NCI-H187 treated with DMSO at 0.1 percent for 48 hours (cell line): ENCODE data around the gene GBF1.
"Not testable (repeated sequence)": the region's sequence is repeated elsewhere in the genome, so short reads cannot be mapped to it uniquely, and the experiment has no call there.

ENCODE experiments used
- DNase-seq: peaks from one replicate; lab custom pipeline; 2025; lab: John Stamatoyannopoulos, UW

GBF1 gene

DNA sequence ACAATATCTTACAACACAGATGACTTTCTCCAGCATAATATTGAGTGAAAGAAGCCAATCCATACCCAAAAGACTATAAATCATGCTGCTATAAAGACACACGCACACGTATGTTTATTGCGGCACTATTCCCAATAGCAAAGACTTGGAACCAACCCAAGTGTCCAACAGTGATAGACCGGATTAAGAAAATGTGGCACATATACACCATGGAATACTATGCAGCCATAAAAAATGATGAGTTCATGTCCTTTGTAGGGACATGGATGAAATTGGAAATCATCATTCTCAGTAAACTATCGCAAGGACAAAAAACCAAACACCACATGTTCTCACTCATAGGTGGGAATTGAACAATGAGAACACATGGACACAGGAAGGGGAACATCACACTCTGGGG lies 63.0 kb downstream of the GBF1 start:
- not testable (repeated sequence) for DNase-seq

DNA sequence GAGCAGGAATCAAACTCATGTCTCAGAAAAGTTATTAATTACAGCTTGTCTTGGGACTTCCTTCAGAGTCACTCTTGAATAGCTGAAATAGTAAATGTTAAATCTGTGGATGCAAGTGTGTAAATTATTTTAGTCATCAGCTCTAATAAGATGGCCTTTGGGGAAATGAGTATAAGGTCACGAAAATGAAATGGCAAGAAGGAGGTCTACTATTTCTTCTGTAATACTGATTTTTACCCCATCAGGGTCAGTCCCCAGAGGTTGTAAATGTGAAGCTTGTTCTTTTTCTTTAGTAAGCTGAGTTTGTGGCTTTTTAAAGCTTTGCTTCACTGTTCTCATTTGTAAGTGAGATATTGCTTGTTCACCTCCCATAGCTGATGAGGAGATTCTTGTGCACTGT lies 63.9 kb downstream of the GBF1 start:
- DNase-seq, result no peak

DNA sequence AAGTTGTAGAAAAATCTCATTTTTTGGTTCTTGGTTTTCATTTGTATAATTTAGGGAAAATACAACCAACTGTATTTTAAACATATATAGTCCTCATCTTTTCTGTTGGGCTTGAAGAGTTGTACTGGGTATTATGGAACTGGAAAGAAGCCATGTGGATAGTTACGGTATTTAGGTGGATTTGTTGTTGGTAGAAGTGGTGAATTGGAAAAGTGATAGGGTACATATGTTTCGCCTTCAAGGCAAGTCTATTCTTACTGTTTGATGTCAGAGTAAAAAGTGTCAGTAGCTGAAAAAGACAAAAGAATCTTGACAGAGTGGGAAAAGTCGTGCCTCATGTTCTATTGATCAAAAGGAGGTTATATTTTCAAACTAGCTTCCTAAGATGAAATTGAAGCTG lies 64.6 kb downstream of the GBF1 start:
- DNase-seq, result no peak

DNA sequence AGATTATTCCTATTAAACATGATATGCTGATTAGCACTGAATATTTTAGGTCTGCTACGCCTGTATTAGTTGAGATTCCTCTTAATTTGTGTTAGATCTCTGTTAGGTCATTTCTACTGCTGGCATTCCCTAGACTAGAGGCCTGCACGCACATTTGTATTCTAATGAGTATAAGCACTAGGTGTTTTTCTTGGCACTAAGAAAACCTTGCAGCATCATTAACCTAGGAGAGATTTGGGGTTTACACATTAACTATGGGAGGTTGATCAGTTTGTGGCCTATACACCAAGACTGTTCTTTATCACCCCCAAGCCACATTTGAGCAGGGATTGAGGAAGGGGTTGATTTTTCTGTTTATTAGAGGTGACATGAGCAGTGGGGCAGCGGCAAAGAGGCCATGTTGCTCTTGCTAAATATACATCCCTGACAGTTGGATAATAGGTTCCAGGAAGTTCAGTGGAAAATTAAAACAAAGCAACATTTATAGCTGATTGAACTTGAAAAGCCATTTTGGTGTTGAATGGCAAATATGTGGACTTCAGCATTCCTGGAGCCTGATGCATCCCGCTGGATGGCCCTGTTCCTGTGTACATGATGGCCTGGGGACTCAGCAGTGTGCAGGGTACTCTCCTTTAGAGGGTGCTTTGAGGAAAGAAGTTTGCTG lies 65.2 kb downstream of the GBF1 start:
- no peak for DNase-seq

DNA sequence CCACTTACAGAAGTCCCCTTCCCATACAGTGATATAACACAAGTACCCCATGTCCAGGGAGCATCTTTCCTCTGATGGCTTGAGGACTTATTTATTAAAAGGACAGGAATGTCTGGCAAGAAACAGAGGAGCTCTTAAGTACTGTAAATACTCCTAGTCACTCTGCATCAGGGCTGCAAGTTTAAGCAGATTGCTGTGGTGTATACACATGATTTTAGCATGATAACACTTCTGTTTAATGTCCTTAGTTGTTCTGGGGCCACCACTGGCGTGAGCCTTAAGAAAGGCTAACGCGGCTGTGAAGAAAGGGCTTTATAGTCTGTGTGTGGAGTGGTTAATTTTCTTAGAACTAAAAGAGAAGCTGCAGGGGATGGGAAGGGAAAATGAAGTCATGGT lies 65.7 kb downstream of the GBF1 start:
- DNase-seq, result no peak

DNA sequence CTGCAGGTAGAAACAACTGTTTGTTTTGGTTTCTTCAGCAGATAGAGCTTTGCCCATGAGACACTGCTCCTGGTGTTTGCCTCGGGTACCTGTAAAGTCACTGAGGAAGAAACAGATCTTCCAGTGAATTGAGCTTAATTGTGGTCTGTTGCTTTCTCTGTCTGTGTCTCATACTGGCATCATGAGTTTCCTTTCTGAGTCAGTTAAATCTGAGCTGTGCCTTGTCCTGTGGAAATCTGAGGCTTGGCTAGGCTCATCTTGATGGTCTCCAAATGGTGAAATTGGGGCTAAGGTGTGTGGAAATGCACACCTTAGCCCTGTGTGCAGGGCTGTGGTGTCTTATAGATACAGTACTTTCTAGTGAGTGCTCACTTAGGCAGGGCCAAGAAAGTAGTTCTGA lies 67.4 kb downstream of the GBF1 start:
- no peak for DNase-seq

DNA sequence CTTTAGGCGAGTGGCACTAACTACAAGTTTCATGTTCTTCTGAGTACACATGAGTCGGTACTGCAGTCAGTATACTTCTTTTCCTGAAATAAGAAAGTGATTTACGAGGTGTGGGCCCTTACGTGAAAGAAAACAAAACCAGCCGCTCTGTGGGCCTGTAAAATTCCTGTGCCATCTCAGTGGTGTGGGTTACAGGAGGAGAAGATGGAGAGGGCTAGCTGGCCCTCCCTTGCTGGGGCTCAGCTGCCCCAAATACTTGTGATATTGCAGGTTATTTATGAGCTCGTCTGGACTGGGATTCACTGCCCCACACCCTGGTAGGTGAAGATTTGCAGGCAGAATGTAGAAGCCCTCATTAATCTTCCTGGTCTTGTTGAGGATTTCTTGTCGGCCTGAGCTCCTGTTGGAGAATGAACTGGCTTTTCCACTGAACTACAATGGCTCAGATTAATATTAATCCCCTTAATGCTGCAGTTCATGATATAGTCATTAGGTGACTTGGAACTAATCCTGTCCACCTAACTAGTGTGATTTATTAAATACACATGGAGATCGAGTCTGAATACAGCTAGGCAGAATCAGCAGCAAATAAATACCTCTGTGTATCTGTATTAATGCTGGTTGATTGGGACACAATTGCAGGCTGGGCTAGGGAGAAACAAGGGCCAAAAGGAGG lies 68.0 kb downstream of the GBF1 start:
- DNase-seq, result no peak

DNA sequence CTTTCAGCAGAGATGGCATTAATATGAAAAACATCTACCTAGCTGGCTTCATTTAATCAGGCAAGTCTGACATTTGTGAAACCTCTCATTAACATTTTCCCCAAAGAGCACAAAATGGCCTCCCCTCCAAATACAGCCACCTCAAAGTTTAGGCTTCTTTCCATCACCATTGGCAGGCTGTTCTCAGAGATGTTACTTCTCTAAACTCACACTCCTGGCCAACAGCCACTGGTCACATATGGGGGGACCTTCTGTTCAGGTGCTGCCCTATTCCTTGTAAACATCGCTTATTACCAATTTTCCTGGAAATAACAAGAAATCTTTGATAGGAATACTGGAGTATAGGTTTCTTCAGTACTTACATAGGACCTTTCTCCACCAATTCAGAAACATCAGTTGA lies 69.5 kb downstream of the GBF1 start:
- DNase-seq, result no peak

DNA sequence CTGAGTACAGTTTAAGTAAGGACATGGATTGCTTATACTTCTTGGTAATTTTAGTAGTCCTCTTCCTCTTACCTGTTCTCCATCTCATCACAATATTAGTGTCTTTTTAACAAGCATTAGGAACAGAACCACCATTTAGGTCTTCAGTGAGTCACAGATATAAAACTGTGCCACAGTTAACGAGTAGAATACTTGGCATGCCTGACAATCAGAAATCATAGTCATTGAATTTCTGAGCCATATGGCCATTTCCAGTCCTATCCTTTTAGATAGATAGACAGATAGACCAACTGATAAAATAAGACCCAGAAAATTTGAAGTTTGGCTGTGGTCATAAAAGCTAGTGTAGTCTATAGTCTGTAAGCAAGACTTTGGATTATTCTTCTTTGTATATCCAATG lies 71.1 kb downstream of the GBF1 start:
- no peak for DNase-seq

DNA sequence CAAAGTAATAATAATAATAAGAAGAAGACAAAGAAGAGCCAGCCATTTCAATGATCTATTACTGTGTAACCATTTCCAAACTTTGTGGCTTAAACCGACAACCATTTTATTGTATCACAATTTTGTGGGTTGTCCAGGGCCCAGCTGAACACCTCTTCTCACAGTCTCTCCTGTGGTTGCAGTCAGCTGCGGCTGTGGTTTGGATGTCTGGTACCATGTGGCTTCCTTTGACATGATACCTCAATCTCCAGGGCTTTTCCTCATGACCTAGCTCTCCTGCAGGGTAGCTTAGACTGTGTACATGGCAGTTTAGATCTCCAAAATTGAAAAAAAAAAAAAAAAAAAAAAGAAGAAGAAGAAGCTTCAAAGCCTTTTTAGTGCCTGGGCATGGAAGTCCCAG lies 77.6 kb downstream of the GBF1 start:
- DNase-seq, result no peak

DNA sequence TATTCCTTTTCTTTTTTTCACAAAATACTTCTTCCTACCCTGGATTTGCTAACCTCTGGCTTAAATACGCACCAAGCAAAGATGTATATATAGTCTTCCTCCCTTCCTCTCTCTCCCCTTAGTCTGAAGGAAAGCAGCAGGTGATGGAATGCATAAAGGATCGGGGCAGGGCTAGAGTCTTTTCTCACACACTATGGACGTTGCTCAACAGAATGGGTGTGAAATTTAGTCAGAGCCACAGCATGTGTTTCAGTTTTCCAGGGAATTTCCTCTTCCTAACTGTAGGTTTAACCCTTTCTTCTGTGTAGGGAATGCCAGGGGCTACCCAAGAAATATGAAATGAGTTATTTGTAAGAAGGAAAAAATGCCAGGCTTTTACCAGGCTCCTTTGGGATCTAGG lies 78.7 kb downstream of the GBF1 start:
- DNase-seq, result no peak

DNA sequence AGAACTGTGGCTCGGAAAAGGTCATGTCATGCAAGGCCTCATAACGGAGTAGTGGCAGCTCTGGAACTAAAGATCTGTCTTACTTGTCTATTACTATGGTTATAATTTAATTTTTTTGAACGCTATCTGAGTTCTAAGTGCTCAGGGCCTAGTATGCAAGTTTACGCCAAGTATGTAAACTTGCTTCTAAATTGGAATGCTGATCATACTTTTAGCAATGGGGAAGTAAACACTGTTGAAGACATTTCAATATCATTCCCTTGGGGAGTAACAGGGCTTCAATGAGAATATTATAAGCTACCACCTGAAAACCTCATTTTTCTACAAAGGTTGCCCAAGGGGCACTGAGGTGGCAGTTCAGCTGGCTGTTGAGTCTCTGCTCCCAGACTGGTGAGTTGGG lies 80.7 kb downstream of the GBF1 start:
- no peak for DNase-seq

DNA sequence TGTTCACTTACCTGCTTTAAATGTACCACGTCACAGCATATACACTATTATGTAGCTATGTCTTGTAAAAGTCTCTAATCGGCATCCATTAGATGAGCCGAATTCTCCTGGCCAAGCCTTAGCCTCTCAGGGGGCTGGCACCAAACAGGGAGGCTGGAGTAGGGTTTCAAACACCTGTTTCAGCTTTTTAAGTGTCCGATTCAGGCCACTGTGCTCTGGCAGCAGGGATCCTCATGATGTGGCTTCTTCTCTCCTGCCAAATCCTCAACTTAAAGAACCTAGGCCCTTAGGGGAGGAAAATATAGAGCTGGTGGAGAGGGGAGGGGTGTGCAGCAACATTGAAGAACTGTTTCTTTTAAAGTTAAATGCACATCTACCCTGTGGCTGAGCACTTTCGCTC lies 81.7 kb downstream of the GBF1 start:
- no peak for DNase-seq

DNA sequence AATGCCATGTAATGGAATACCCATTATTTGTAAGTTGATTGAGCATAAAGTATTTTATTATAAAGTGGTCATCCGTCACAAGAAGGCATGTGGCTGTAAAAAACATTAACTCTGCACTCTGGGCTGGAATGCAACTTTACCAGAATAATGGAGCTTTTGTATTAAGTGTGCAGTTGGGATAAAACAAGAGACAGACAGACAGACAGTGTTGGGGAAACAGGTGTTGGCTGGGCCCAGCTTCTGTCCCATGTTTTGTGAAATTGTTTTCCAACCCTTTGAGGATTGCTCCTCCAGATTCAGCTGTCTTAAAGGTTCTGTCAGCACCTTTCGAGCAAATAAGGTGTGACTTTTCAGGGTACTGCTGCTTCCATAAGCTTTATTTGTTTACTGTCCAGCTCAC lies 82.3 kb downstream of the GBF1 start:
- no peak for DNase-seq

DNA sequence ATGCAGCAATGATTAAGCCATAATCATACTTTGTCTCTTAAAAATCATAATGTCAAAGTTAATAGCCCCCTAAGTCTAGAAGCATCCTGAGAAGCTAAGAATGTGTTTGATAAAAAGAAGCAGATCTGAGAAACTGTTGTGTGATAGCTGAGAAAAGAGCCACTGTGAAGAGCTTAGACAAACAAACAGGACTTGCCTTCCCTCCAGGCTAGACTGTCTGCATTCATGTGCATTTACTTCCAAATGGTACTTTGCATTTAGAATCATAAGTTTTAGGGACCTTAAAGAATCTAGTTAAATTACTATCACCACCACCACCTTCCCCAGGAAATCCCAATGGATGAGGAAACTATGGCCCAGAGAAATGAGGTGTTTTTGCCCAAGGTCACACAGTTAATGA lies 87.4 kb downstream of the GBF1 start:
- DNase-seq, result no peak

DNA sequence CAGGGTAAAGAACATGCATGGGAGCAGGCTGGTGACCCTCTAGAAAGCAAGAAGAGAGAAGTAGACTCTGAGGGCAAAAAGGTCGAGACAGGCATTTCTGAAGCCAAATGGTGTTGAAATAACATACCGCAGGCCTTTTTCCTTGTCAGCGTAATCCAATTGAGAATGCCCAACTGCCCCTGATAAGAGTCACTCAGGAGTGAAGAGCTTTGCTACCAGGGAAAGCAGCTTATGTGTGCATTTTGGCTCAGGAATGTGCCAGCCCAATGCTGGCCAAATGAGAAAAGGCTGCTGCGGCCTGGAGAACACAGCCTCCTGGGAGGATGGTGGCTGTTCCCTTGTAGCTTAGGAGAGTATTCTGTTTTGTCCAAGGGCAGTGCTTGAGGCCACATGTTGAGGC lies 88.8 kb downstream of the GBF1 start:
- DNase-seq, result no peak

DNA sequence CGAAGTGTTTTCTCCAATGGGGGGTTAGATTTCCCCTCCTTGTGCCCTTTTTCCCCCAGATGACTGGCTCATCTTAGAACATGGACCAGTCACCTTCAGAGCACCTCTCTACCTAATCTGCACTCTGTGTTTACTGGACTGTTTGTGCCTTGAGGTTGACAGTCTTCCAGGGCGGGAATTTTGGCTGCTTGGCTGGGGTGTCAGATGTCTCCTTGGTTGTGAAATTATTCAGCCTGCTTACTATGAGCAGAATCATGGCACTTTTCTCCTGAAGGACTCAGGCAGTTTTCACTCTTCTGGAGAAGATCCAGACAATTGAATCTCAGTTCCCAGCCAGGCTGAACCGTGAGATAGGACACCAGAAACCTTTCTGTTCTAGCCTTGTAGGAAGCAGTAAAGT lies 89.9 kb downstream of the GBF1 start:
- DNase-seq, result no peak

DNA sequence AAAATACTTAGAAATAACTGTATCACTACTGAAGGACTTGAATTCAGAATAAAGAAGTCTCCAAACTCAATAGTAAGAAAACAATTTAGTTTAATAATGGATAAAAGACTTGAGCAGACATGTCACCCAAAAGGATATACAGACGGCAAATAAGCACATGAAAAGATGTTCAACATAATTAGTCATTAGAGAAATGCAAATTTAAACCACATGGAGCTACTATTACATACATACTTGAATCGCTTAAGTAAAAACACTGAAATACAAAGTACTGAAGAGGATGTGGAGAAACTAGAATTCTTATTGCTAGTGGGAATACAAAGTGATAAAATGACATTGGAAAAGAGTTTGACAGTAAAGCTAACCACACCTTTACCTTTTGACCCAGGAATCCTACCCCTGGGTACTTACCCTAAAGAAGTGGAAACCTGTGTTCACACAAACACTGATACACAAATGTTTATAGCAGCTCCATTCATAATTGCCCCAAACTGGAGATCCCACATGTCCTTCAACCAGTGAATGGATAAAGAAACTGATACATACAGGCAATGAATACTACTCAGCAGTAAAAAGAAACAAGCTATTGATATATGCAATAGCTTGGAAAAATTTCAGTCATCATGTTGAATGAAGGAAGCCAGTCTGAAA lies 95.8 kb downstream of the GBF1 start:
- no peak for DNase-seq

DNA sequence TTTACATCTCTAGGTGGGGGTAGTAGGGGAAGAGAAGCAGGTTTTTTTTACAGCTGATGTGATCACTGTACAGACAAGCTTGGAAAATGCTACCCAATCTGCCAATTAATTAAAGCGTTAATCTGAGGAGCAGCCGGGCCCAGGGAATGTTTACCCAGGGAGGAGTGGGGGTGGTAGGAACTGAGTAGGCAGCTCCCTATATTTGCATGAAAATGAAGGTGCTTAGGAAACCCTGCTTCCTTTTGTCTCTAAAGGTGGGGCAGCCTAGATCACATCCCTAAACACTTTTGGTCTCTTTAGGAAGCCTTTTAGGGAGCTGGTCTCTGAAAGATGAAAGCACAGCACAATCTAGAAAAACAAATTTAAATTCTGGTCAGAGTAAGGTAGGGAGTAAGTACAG lies 97.1 kb downstream of the GBF1 start:
- no peak for DNase-seq

DNA sequence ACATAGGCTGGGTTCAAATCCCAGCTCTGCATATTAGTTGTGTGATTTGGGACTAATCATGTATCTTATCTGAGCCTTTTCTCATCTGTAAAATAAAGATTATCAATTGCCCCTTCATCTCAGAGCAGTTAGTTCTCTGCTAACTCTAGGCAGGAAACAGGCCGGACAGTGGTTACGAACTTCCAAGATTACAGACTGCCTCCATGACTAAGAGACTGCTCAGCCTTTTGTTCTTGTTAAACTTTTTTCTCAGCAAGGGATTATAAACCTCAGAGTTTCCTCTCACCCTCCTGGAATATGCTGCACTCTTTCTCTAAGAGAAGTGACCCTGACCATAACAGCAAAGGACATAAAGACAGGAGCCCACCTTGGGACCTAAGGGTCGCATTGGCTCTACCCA lies 97.6 kb downstream of the GBF1 start:
- DNase-seq, result no peak

DNA sequence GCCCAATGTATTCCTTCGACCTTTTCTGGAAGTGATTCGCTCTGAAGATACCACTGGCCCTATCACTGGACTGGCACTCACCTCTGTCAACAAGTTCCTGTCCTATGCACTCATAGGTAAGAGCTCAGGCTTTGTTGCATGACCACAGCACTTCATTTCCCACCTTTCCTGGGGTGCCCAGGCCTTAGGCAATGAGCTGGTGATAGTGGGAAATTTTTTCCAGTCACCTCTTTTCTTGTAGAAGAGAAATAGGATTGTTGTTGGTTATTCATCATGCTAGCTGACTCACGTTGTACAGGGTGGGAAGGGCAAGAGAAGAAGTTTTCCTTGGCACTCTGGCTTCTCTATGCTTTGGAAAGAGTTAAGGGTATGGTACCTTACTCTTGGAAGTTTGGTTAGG lies 98.7 kb downstream of the GBF1 start:
- DNase-seq, result no peak

DNA sequence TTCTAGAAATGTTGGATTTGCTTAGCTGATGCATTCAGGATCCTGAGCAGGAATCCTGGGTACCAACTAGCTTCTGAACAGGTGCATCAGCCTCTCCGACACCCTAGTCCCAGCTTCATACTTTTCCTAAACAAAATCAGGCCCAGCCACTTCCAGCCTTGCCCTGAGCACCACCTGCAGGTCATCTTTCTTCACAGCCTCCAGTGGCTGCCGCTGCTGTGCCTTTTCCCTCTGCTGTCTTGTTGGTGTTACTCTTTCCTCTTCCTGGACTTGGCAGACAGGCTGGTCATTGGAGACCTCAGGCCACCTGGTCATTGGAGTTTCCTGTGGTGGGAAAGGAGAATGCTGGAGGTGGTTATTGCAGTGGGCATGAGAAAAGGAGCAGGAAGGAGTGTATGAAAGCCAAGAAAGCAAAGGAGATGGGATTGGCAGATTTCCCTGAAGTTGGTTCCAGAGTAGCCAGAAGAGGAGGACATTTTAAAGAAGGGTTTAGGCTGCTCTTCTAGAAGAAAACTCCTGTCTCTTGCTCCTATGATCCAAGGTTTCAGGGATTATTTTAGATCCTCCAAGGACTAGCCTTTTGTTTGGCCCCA lies 102.0 kb downstream of the GBF1 start:
- DNase-seq, result no peak

DNA sequence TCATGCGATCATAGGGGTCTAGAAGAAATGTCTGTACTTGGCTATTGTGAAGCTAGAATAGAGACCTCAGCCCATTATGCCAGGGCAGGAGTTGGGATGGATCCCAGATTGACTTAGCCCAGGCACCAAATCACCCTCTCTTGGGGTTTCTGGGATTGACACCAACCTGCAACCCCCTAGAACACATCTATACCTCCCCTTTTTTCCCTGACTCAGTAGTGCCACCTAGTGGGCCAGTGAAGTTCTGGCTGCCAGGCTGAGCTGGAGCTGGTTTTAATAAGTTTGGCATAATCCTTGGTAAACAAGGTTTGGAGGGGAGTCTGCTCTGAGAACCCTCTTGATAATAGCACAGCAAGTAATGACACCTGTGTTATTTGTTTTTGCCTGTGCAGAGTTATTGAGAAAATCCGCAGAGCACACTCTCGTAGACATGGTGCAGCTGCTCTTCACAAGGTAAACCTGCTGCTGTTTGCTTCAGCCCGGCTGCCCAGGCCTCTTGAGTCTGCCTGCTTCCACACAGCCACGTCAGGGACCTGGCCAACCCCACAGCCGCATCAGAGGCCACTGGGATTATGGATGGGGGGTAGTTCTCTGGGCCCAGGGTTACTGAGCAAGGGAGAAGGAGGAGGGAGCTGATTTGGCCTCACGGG lies 106.9 kb downstream of the GBF1 start:
- no peak for DNase-seq
